HFFc6 (cell line): ENCODE measurements around the gene GATAD2A. TPM values are rescaled to one million over a fixed set of nuclear protein-coding genes. Genes with fewer than 3 reads are reported as not detected.
"Not testable (repeated sequence)": the region's sequence is repeated elsewhere in the genome, so short reads cannot be mapped to it uniquely, and the experiment has no call there.

Source experiments
- DNase-seq: peaks from one replicate; pipeline ENCODE4 v3.0.0-alpha.2; 2018
- H3K27ac Mint-ChIP-seq: 2 replicates; pipeline ENCODE4 v1.8.0; 2020; ENCODE audit warnings: mild to moderate bottlenecking, mixed read lengths
- H3K27me3 Mint-ChIP-seq: 2 replicates; pipeline ENCODE4 v1.8.0; 2021; ENCODE audit warnings: mild to moderate bottlenecking, moderate library complexity, mixed read lengths; ENCODE audit not compliant: insufficient read depth
- H3K36me3 Mint-ChIP-seq: 2 replicates; pipeline ENCODE4 v1.8.0; 2021; ENCODE audit warnings: low read depth, mixed read lengths
- H3K4me1 Mint-ChIP-seq: 2 replicates; pipeline ENCODE4 v1.8.0; 2020; ENCODE audit warnings: low read depth, mixed read lengths
- H3K4me3 Mint-ChIP-seq: 2 replicates; pipeline ENCODE4 v1.8.0; 2020; ENCODE audit warnings: mild to moderate bottlenecking, moderate library complexity, mixed read lengths
- H3K9me3 Mint-ChIP-seq: 2 replicates; pipeline ENCODE4 v1.8.0; 2020; ENCODE audit warnings: mild to moderate bottlenecking, mixed read lengths
- CTCF ChIP-seq: fragments of 200-600 bp; sonication (generic); IDR thresholded peaks from 2 replicates; pipeline ENCODE4 v1.5.0; 2021; ENCODE audit warnings: antibody characterized with exemption, mild to moderate bottlenecking
- total RNA-seq, 6 experiments: library from RNA; stranded (reverse); fragmentation: NEBNext Ultra II Directional; extraction: Animal tissue kit (Norgen Biotek cat#: 25700); gene quantifications; 2 replicates in 1 of 6; 3 replicates in 5 of 6; pipeline ENCODE4 v1.2.3, GENCODE V29; 2021

GATAD2A gene
- total RNA-seq, 6 experiments from 2014 or later = 107 to 123 (median 112) TPM

- peak; percentile 100 for DNase-seq
- H3K27ac Mint-ChIP-seq = peak overlapping the region; percentile 80
- H3K4me3 Mint-ChIP-seq = peak overlapping the region; percentile 76
- no peaks in the 10 kb centered on the region for H3K9me3 Mint-ChIP-seq
- H3K4me1 Mint-ChIP-seq = peaks cover 36% of the 10 kb centered on the region
- no peaks in the 10 kb centered on the region; the same call in 1 of the 2 replicates for H3K27me3 Mint-ChIP-seq
- no peak; the same call in 1 of the 2 replicates for TF ChIP-seq CTCF
- no peaks in the 10 kb centered on the region for H3K36me3 Mint-ChIP-seq
Measured at GRCh38 chr19:19385131-19385895, 20.2 kb upstream of the GATAD2A start.

- Mint-ChIP-seq H3K27me3 (no peaks in the 10 kb centered on the region; the same call in 1 of the 2 replicates), H3K27ac (peak overlapping the region; percentile 95), H3K4me3 (peak overlapping the region; percentile 95), H3K4me1 (peaks cover 43% of the 10 kb centered on the region), H3K9me3 (no peaks in the 10 kb centered on the region), H3K36me3 (no peaks in the 10 kb centered on the region)
- TF ChIP-seq CTCF = peak; percentile 56; the same call in 1 of the 2 replicates
- peak; percentile 33 for DNase-seq
Measured at GRCh38 chr19:19385896-19386869, 19.3 kb upstream of the GATAD2A start.

GRCh38 chr19:19387108-19387507 lies 18.4 kb upstream of the GATAD2A start:
- no peak for DNase-seq
- TF ChIP-seq CTCF = no peak
- peak overlapping the region; percentile 95 for H3K27ac Mint-ChIP-seq
- peak overlapping the region; percentile 95 for H3K4me3 Mint-ChIP-seq
- H3K36me3 Mint-ChIP-seq = no peaks in the 10 kb centered on the region
- H3K27me3 Mint-ChIP-seq = no peaks in the 10 kb centered on the region; the same call in 1 of the 2 replicates
- H3K4me1 Mint-ChIP-seq = peaks cover 43% of the 10 kb centered on the region
- no peaks in the 10 kb centered on the region for H3K9me3 Mint-ChIP-seq

GRCh38 chr19:19388568-19389555 lies 16.6 kb upstream of the GATAD2A start:
- no peaks in the 10 kb centered on the region for H3K9me3 Mint-ChIP-seq
- H3K27ac Mint-ChIP-seq = peak overlapping the region; percentile 59
- peaks cover 43% of the 10 kb centered on the region for H3K4me1 Mint-ChIP-seq
- no peak overlapping the region; the same call in none of the 2 replicates for H3K4me3 Mint-ChIP-seq
- no peaks in the 10 kb centered on the region for H3K36me3 Mint-ChIP-seq
- no peak for TF ChIP-seq CTCF
- no peak for DNase-seq
- no peaks in the 10 kb centered on the region; the same call in 1 of the 2 replicates for H3K27me3 Mint-ChIP-seq

- not testable (repeated sequence) for H3K9me3 Mint-ChIP-seq, H3K4me3 Mint-ChIP-seq
Measured at GRCh38 chr19:19389683-19390082, 15.8 kb upstream of the GATAD2A start.

GRCh38 chr19:19394333-19394732 lies 11.1 kb upstream of the GATAD2A start:
- not testable (repeated sequence) for H3K4me3 Mint-ChIP-seq, H3K27me3 Mint-ChIP-seq, H3K36me3 Mint-ChIP-seq, DNase-seq, H3K9me3 Mint-ChIP-seq, H3K27ac Mint-ChIP-seq
- H3K4me1 Mint-ChIP-seq = peaks cover 27% of the 10 kb centered on the region

More at GRCh38 chr19:19389683-19390082, 15.8 kb upstream of the GATAD2A start:
- not testable (repeated sequence) for H3K27me3 Mint-ChIP-seq, H3K36me3 Mint-ChIP-seq, DNase-seq
- Mint-ChIP-seq H3K4me1 (peaks cover 47% of the 10 kb centered on the region), H3K27ac (peak overlapping the region; percentile 59; the same call in 1 of the 2 replicates)
